WTC11 (cell line): ENCODE measurements around the gene SIX6. TPM values are rescaled to one million over a fixed set of nuclear protein-coding genes. Genes with fewer than 3 reads are reported as not detected.

ENCODE experiments used
- ATAC-seq: fragments of 200-7000 bp; cut with Tn5 transposase; 2 replicates; pipeline ENCODE4 v1.10.0; 2021; ENCODE audit warnings: mild to moderate bottlenecking, moderate library complexity
- CTCF ChIA-PET: fragments of 300-600 bp; sonication (Branson Sonifier 250); formaldehyde crosslinking; loops from one replicate; lab custom pipeline; 2021; ENCODE audit warnings: antibody characterized with exemption; lab: Charles Lee
- POLR2A ChIA-PET: fragments of 350-600 bp; sonication (Branson Sonifier 250); formaldehyde crosslinking; loops from one replicate; lab custom pipeline; 2021; ENCODE audit warnings: antibody characterized with exemption; lab: Charles Lee
- DNase-seq: peaks from one replicate; pipeline ENCODE4 v3.0.0; 2021; ENCODE audit warnings: low spot score
- H3K27ac Mint-ChIP-seq: 2 replicates; pipeline ENCODE4 v1.8.0; 2021; ENCODE audit warnings: mixed read lengths
- H3K27me3 Mint-ChIP-seq: 2 replicates; pipeline ENCODE4 v1.8.0; 2021; ENCODE audit warnings: low read depth, mild to moderate bottlenecking, moderate library complexity, mixed read lengths
- H3K36me3 Mint-ChIP-seq: 2 replicates; pipeline ENCODE4 v1.8.0; 2021; ENCODE audit warnings: mixed read lengths
- H3K4me1 Mint-ChIP-seq: 2 replicates; pipeline ENCODE4 v1.8.0; 2022; ENCODE audit warnings: mixed read lengths
- H3K4me3 Mint-ChIP-seq: 2 replicates; pipeline ENCODE4 v1.8.0; 2021; ENCODE audit warnings: mild to moderate bottlenecking, moderate library complexity, mixed read lengths
- H3K9me3 Mint-ChIP-seq: 2 replicates; pipeline ENCODE4 v1.8.0; 2021; ENCODE audit warnings: mixed read lengths
- CREB1 ChIP-seq: sonication (generic); formaldehyde crosslinking; IDR thresholded peaks from 2 replicates; pipeline ENCODE4 v1.8.0; 2023; ENCODE audit warnings: mild to moderate bottlenecking, missing genetic modification reagents
- ELF4 ChIP-seq: sonication (generic); formaldehyde crosslinking; IDR thresholded peaks from 2 replicates; pipeline ENCODE4 v1.8.1; 2022; ENCODE audit warnings: low read depth, mild to moderate bottlenecking, moderate library complexity, missing genetic modification reagents
- ESRRA ChIP-seq: sonication (generic); formaldehyde crosslinking; IDR thresholded peaks from 2 replicates; pipeline ENCODE4 v1.8.1; 2022; ENCODE audit warnings: mild to moderate bottlenecking, missing genetic modification reagents, borderline replicate concordance
- ETV6 ChIP-seq: sonication (generic); formaldehyde crosslinking; IDR thresholded peaks from 2 replicates; pipeline ENCODE4 v1.8.1; 2022; ENCODE audit warnings: mild to moderate bottlenecking, missing genetic modification reagents
- GRHL2 ChIP-seq: fragments of 250-450 bp; sonication (Bioruptor Pico); IDR thresholded peaks from 2 replicates; pipeline ENCODE4 v1.8.0; 2022; ENCODE audit warnings: mild to moderate bottlenecking, moderate library complexity; ENCODE audit not compliant: insufficient replicate concordance, severe bottlenecking
- KAT7 ChIP-seq: sonication (generic); formaldehyde crosslinking; IDR thresholded peaks from 2 replicates; pipeline ENCODE4 v1.8.1; 2023; ENCODE audit warnings: missing genetic modification reagents, mild to moderate bottlenecking, borderline replicate concordance
- NFE2L1 ChIP-seq: sonication (generic); formaldehyde crosslinking; IDR thresholded peaks from 2 replicates; pipeline ENCODE4 v1.8.1; 2023; ENCODE audit warnings: missing genetic modification reagents
- NR3C1 ChIP-seq: sonication (generic); formaldehyde crosslinking; conservative IDR thresholded peaks from 2 replicates; pipeline ENCODE4 v1.8.1; 2023; ENCODE audit warnings: low read depth, mild to moderate bottlenecking, missing genetic modification reagents
- OVOL2 ChIP-seq: fragments of 250-450 bp; sonication (Bioruptor Pico); IDR thresholded peaks from 2 replicates; pipeline ENCODE4 v1.9.0; 2021; ENCODE audit warnings: mild to moderate bottlenecking, borderline replicate concordance
- TEAD1 ChIP-seq: sonication (generic); formaldehyde crosslinking; IDR thresholded peaks from 2 replicates; pipeline ENCODE4 v1.8.0; 2022; ENCODE audit warnings: mild to moderate bottlenecking, missing genetic modification reagents
- ZBTB21 ChIP-seq: sonication (generic); formaldehyde crosslinking; IDR thresholded peaks from 2 replicates; pipeline ENCODE4 v1.8.1; 2023; ENCODE audit warnings: mild to moderate bottlenecking, missing genetic modification reagents, borderline replicate concordance
- ZNF138 ChIP-seq: sonication (generic); formaldehyde crosslinking; conservative IDR thresholded peaks from 2 replicates; pipeline ENCODE4 v1.8.1; 2022; ENCODE audit warnings: mild to moderate bottlenecking, moderate library complexity, missing genetic modification reagents
- ZNF232 ChIP-seq: sonication (generic); formaldehyde crosslinking; IDR thresholded peaks from 2 replicates; pipeline ENCODE4 v1.8.0; 2022; ENCODE audit warnings: mild to moderate bottlenecking, missing genetic modification reagents
- ZNF396 ChIP-seq: fragments of 250-450 bp; sonication (Bioruptor Pico); IDR thresholded peaks from 2 replicates; pipeline ENCODE4 v1.8.0; 2021; ENCODE audit warnings: mild to moderate bottlenecking, moderate library complexity, borderline replicate concordance
- ZNF671 ChIP-seq: fragments of 250-450 bp; sonication (Bioruptor Pico); IDR thresholded peaks from 2 replicates; pipeline ENCODE4 v1.8.0; 2021; ENCODE audit warnings: mild to moderate bottlenecking
- total RNA-seq: library from RNA; stranded (reverse); gene quantifications from 3 replicates; pipeline ENCODE4 v1.2.3, GENCODE V29; 2021
- TF ChIP-seq, protein P1 (sequence below): sonication (generic); formaldehyde crosslinking; IDR thresholded peaks from 2 replicates; pipeline ENCODE4 v1.8.0; 2022; ENCODE audit warnings: mild to moderate bottlenecking, missing genetic modification reagents
- TF ChIP-seq, protein P2 (sequence below): fragments of 250-450 bp; sonication (Bioruptor Pico); IDR thresholded peaks from 2 replicates; pipeline ENCODE4 v1.9.0; 2021; ENCODE audit warnings: moderate library complexity, mild to moderate bottlenecking, inconsistent platforms, borderline replicate concordance
- TF ChIP-seq, protein P3 (sequence below): sonication (generic); formaldehyde crosslinking; IDR thresholded peaks from 2 replicates; pipeline ENCODE4 v1.8.1; 2022; ENCODE audit warnings: low read depth, missing genetic modification reagents, borderline replicate concordance
- TF ChIP-seq, protein P4 (sequence below): sonication (generic); formaldehyde crosslinking; conservative IDR thresholded peaks from 2 replicates; pipeline ENCODE4 v1.8.1; 2023; ENCODE audit warnings: mild to moderate bottlenecking, low read depth, missing genetic modification reagents, moderate library complexity
- TF ChIP-seq, protein P5 (sequence below): fragments of 200-600 bp; IDR thresholded peaks from 2 replicates; pipeline ENCODE4 v1.8.0; 2022; ENCODE audit warnings: antibody characterized with exemption
- TF ChIP-seq, protein P6 (sequence below): sonication (generic); formaldehyde crosslinking; IDR thresholded peaks from 2 replicates; pipeline ENCODE4 v1.8.1; 2022; ENCODE audit warnings: missing genetic modification reagents, borderline replicate concordance
- TF ChIP-seq, protein P7 (sequence below): sonication (generic); formaldehyde crosslinking; IDR thresholded peaks from 2 replicates; pipeline ENCODE4 v1.8.1; 2022; ENCODE audit warnings: mild to moderate bottlenecking, moderate library complexity, missing genetic modification reagents
- TF ChIP-seq, protein P8 (sequence below): fragments of 250-450 bp; sonication (Bioruptor Pico); IDR thresholded peaks from 2 replicates; pipeline ENCODE4 v1.9.0; 2021; ENCODE audit warnings: mild to moderate bottlenecking

SIX6 gene
- total RNA-seq, 1 experiment from 2014 or later = 0.07 TPM

DNA sequence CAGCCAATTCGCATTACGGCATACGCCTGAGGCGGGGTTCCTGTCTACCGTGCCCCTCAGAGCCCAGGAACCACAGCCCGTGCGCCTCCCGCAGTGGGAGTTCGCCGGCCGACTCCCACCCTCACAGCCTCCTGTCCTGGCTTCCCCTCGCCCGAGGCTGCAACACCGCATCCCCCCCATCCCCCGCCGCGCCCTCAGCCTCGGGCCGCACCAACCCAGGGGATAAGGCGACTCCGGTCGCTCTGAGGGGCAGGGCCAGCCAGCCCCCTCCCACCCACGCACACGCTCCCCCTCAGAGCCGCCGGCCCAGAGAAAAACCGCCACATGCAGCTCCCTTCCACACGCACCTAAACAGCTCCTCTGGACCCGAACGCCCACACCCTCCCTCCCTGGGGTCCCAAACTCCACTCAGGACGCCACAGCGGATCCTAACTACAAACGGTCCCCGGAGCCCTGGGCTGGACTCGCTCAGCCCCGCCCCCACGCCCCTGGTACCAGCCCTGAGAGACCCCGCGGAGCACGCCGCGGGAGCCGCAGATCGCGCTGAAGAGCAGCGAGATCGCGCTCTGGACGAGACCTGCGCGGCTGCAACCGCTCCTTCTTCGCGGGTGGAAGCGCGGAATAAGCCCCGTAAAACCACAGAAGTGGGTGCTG is 23.2 kb upstream of the SIX6 start, which contains the start of gene C14orf39:
Gene C14orf39, minus strand, starts transcription at position 466 of the 654 bp plus-strand sequence. CDS start 985 bp downstream, outside the sequence.
- Mint-ChIP-seq H3K27ac (no peak within 1 kb of the TSS), H3K4me1 (peaks cover 3% of the 10 kb centered on the region; the same call in 1 of the 2 replicates), H3K4me3 (peak within 1 kb of the TSS; percentile 82), H3K36me3 (peaks cover 2% of the 10 kb centered on the region), H3K27me3 (no peaks in the 10 kb centered on the region; the same call in 1 of the 2 replicates), H3K9me3 (peaks cover 2% of the 10 kb centered on the region)
- POLR2A ChIA-PET = no interaction called here
- peak; percentile 84 for ATAC-seq
- peak; percentile 68 for DNase-seq
- CTCF ChIA-PET = interaction anchor here (2.0 kb wide), 1 partner anchor 136 kb away, joined by 9 read pairs; no protein-coding TSS in a partner anchor
- TF ChIP-seq, protein P1, sequence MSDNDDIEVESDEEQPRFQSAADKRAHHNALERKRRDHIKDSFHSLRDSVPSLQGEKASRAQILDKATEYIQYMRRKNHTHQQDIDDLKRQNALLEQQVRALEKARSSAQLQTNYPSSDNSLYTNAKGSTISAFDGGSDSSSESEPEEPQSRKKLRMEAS = peak; percentile 92
- TF ChIP-seq, protein P2, sequence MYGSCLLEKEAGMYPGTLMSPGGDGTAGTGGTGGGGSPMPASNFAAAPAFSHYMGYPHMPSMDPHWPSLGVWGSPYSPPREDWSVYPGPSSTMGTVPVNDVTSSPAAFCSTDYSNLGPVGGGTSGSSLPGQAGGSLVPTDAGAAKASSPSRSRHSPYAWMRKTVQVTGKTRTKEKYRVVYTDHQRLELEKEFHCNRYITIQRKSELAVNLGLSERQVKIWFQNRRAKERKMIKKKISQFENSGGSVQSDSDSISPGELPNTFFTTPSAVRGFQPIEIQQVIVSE (CRISPR knock-in tag) = no peak
- TF ChIP-seq ETV6 (no peak), NR3C1 (CRISPR knock-in tag) (peak; percentile 52; the same call in 1 of the 2 replicates), CREB1 (CRISPR knock-in tag) (0 out of 2 replicates have a peak, but pooled peaks have one; percentile 29), GRHL2 (CRISPR knock-in tag) (no peak), NFE2L1 (CRISPR knock-in tag) (no peak), ZBTB21 (no peak), ZNF671 (CRISPR knock-in tag) (no peak), TEAD1 (CRISPR knock-in tag) (peak; percentile 51; the same call in 1 of the 2 replicates), KAT7 (no peak; the same call in 1 of the 2 replicates), ELF4 (peak; percentile 46; the same call in 1 of the 2 replicates), ZNF138 (CRISPR knock-in tag) (no peak), ESRRA (CRISPR knock-in tag) (peak; percentile 47; the same call in 1 of the 2 replicates), ZNF232 (CRISPR knock-in tag) (no peak), OVOL2 (CRISPR knock-in tag) (no peak), ZNF396 (no peak)
- TF ChIP-seq, protein P3, sequence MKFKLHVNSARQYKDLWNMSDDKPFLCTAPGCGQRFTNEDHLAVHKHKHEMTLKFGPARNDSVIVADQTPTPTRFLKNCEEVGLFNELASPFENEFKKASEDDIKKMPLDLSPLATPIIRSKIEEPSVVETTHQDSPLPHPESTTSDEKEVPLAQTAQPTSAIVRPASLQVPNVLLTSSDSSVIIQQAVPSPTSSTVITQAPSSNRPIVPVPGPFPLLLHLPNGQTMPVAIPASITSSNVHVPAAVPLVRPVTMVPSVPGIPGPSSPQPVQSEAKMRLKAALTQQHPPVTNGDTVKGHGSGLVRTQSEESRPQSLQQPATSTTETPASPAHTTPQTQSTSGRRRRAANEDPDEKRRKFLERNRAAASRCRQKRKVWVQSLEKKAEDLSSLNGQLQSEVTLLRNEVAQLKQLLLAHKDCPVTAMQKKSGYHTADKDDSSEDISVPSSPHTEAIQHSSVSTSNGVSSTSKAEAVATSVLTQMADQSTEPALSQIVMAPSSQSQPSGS = no peak
- TF ChIP-seq, protein P4, sequence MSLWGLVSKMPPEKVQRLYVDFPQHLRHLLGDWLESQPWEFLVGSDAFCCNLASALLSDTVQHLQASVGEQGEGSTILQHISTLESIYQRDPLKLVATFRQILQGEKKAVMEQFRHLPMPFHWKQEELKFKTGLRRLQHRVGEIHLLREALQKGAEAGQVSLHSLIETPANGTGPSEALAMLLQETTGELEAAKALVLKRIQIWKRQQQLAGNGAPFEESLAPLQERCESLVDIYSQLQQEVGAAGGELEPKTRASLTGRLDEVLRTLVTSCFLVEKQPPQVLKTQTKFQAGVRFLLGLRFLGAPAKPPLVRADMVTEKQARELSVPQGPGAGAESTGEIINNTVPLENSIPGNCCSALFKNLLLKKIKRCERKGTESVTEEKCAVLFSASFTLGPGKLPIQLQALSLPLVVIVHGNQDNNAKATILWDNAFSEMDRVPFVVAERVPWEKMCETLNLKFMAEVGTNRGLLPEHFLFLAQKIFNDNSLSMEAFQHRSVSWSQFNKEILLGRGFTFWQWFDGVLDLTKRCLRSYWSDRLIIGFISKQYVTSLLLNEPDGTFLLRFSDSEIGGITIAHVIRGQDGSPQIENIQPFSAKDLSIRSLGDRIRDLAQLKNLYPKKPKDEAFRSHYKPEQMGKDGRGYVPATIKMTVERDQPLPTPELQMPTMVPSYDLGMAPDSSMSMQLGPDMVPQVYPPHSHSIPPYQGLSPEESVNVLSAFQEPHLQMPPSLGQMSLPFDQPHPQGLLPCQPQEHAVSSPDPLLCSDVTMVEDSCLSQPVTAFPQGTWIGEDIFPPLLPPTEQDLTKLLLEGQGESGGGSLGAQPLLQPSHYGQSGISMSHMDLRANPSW = no peak
- TF ChIP-seq, protein P5, sequence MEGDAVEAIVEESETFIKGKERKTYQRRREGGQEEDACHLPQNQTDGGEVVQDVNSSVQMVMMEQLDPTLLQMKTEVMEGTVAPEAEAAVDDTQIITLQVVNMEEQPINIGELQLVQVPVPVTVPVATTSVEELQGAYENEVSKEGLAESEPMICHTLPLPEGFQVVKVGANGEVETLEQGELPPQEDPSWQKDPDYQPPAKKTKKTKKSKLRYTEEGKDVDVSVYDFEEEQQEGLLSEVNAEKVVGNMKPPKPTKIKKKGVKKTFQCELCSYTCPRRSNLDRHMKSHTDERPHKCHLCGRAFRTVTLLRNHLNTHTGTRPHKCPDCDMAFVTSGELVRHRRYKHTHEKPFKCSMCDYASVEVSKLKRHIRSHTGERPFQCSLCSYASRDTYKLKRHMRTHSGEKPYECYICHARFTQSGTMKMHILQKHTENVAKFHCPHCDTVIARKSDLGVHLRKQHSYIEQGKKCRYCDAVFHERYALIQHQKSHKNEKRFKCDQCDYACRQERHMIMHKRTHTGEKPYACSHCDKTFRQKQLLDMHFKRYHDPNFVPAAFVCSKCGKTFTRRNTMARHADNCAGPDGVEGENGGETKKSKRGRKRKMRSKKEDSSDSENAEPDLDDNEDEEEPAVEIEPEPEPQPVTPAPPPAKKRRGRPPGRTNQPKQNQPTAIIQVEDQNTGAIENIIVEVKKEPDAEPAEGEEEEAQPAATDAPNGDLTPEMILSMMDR = no peak
- TF ChIP-seq, protein P6, sequence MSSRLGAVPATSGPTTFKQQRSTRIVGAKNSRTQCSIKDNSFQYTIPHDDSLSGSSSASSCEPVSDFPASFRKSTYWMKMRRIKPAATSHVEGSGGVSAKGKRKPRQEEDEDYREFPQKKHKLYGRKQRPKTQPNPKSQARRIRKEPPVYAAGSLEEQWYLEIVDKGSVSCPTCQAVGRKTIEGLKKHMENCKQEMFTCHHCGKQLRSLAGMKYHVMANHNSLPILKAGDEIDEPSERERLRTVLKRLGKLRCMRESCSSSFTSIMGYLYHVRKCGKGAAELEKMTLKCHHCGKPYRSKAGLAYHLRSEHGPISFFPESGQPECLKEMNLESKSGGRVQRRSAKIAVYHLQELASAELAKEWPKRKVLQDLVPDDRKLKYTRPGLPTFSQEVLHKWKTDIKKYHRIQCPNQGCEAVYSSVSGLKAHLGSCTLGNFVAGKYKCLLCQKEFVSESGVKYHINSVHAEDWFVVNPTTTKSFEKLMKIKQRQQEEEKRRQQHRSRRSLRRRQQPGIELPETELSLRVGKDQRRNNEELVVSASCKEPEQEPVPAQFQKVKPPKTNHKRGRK (CRISPR knock-in tag) = no peak
- TF ChIP-seq, protein P7, sequence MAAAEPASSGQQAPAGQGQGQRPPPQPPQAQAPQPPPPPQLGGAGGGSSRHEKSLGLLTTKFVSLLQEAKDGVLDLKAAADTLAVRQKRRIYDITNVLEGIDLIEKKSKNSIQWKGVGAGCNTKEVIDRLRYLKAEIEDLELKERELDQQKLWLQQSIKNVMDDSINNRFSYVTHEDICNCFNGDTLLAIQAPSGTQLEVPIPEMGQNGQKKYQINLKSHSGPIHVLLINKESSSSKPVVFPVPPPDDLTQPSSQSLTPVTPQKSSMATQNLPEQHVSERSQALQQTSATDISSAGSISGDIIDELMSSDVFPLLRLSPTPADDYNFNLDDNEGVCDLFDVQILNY (CRISPR knock-in tag) = 0 out of 2 replicates have a peak, but pooled peaks have one; percentile 40
- TF ChIP-seq, protein P8, sequence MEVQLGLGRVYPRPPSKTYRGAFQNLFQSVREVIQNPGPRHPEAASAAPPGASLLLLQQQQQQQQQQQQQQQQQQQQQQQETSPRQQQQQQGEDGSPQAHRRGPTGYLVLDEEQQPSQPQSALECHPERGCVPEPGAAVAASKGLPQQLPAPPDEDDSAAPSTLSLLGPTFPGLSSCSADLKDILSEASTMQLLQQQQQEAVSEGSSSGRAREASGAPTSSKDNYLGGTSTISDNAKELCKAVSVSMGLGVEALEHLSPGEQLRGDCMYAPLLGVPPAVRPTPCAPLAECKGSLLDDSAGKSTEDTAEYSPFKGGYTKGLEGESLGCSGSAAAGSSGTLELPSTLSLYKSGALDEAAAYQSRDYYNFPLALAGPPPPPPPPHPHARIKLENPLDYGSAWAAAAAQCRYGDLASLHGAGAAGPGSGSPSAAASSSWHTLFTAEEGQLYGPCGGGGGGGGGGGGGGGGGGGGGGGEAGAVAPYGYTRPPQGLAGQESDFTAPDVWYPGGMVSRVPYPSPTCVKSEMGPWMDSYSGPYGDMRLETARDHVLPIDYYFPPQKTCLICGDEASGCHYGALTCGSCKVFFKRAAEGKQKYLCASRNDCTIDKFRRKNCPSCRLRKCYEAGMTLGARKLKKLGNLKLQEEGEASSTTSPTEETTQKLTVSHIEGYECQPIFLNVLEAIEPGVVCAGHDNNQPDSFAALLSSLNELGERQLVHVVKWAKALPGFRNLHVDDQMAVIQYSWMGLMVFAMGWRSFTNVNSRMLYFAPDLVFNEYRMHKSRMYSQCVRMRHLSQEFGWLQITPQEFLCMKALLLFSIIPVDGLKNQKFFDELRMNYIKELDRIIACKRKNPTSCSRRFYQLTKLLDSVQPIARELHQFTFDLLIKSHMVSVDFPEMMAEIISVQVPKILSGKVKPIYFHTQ (CRISPR knock-in tag) = no peak
